GM18507 (cell line): Measurements from ENCODE around the gene AZU1.

ENCODE experiments used
- DNase-seq: peaks from one replicate; pipeline ENCODE4 v3.0.0; 2011; ENCODE audit warnings: low read depth; ENCODE audit not compliant: insufficient read length; ENCODE audit errors: extremely low spot score
- FAIRE-seq: peaks from 2 replicates; lab custom pipeline; 2011; peaks lifted over from hg19 to GRCh38; lab: Jason Lieb, UNC

Gene AZU1, protein sequence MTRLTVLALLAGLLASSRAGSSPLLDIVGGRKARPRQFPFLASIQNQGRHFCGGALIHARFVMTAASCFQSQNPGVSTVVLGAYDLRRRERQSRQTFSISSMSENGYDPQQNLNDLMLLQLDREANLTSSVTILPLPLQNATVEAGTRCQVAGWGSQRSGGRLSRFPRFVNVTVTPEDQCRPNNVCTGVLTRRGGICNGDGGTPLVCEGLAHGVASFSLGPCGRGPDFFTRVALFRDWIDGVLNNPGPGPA

GRCh38 chr19:827710-828321 lies at the start of gene AZU1:
AZU1 (plus strand) TSS chr19:827837; CDS start chr19:827847, 10 bp downstream.
- FAIRE-seq (no peak), DNase-seq (no peak)

- no peak for FAIRE-seq
- DNase-seq, result no peak
These were observed 48.6 kb upstream of the AZU1 start for GRCh38 chr19:778910-779653.

GRCh38 chr19:780935-781334 lies 46.7 kb upstream of the AZU1 start:
- DNase-seq (no peak), FAIRE-seq (no peak)

- DNase-seq (no peak), FAIRE-seq (no peak)
These were observed 45.8 kb upstream of the AZU1 start for GRCh38 chr19:781800-782184.

DNA sequence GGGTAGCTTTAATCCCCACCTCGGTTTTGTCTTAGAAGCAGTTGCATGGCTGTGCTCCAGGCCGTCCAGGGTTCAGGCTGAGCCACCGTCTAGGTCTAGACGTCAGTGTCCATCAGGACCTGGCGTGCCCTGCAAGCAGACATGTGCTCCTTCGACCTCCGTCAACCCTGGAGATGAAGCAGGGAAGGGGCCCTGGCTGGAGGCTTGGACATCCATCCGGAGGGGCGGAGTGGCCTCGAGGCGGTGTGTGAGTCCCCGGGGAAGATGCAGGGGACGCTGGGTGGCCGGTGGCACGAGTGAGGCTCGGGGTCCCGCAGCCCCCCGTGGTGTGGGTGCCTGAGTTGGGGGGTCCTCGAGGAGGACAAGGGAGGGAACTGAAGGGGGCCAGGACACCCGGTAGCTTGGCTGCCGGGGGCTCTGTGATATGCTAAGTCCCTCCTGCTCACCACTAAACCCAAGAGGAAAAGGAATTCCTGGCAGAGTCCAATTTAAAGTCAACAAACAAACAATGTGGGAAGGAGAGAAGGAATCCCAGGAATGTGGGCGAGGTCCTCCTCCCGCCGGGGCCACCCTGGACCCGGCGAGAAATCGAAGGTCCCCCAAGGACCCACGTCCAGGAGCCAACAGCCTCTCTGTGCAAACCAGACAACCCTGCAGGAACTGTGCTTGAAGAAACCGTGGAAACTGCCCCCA lies 45.3 kb upstream of the AZU1 start:
- DNase-seq (no peak), FAIRE-seq (no peak)

GRCh38 chr19:782878-783668 lies 44.6 kb upstream of the AZU1 start:
- no peak for DNase-seq
- FAIRE-seq, result no peak

- no peak for DNase-seq
- FAIRE-seq, result no peak
These were observed 43.1 kb upstream of the AZU1 start for GRCh38 chr19:784541-784940.

DNA sequence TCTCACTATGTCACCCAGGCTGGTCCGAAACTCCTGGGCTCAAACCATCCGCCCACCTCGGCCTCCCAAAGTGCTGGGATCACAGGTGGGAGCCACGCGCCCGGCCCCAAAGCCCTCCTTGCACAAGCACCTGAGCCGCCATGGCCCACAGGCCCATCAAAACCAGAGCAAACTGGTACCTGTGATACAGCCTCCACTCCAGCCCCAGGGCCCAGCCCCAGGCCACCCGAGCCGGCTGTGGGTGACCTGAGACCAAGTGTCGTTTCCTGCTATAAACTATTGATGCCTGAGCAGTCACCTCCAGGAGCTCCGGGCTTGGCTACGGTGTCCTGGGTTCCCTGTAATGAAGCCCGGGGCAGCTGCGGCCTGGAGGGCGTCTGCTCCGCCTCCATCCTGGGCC lies 40.1 kb upstream of the AZU1 start:
- no peak for FAIRE-seq
- DNase-seq, result no peak

DNA sequence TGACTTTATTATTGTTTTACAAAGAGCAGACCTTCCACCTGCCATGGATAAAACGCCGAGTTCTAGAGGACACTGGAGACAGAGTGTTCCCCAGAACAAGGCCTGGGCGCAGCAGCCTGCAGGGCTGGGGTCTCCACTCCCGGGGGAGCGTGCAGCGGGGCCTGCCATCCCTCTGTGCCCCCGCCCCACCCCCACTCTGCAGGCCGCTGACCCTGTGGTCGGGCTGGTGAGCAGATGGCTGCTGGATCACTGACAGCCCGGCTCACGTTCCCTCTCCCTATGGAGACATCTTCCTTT lies 39.0 kb upstream of the AZU1 start:
- no peak for DNase-seq
- FAIRE-seq, result no peak

- DNase-seq, result no peak
- no peak for FAIRE-seq
These were observed 38.5 kb upstream of the AZU1 start for GRCh38 chr19:788983-789700.

DNA sequence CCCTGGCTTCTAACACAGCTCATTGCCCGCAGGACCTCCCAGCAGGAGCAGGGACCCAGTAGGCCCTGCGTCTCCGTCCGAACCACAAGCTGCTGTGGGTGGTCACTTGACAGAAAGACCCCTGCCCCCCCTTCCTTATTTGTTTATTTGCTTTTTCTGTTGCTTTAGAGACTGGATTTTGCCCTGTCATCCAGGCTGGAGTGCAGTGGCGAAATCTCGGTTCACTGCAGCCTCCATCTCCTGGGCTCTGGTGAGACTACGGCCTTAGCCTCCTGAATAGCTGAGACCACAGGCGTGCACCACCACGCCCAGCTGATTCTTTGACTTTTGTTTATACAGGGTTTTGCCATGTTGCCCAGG lies 38.0 kb upstream of the AZU1 start:
- DNase-seq, result no peak
- no peak for FAIRE-seq

GRCh38 chr19:791007-791566 lies 36.5 kb upstream of the AZU1 start:
- no peak for FAIRE-seq

GRCh38 chr19:791567-792305 lies 35.9 kb upstream of the AZU1 start:
- no peak for DNase-seq
- FAIRE-seq, result no peak

More at GRCh38 chr19:791007-791566, 36.5 kb upstream of the AZU1 start:
- no peak for DNase-seq

- DNase-seq (no peak), FAIRE-seq (no peak)
These were observed 35.2 kb upstream of the AZU1 start for GRCh38 chr19:792306-792885.

DNA sequence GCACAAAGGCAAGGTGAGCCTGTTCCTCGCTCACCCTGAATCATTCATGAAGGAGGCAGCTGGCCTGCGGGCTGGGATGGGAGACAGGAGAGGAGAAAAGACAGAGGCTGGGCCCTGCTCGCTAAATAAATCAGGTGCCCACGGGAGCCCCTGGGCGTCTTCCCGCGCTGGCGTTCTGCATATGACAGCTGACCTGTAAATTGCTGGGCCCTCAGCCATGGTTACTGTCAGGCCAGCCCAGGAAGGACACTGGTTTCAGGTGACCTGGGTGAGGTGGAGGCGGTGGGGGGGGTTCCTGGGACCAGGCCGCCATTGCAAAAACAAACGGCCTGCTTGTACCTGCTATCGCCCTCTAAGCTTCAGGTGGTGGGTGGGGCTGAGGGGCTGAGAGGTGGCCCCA lies 33.8 kb upstream of the AZU1 start:
- FAIRE-seq (no peak), DNase-seq (no peak)

- no peak for FAIRE-seq
- no peak for DNase-seq
These were observed 32.5 kb upstream of the AZU1 start for GRCh38 chr19:795073-795611.

DNA sequence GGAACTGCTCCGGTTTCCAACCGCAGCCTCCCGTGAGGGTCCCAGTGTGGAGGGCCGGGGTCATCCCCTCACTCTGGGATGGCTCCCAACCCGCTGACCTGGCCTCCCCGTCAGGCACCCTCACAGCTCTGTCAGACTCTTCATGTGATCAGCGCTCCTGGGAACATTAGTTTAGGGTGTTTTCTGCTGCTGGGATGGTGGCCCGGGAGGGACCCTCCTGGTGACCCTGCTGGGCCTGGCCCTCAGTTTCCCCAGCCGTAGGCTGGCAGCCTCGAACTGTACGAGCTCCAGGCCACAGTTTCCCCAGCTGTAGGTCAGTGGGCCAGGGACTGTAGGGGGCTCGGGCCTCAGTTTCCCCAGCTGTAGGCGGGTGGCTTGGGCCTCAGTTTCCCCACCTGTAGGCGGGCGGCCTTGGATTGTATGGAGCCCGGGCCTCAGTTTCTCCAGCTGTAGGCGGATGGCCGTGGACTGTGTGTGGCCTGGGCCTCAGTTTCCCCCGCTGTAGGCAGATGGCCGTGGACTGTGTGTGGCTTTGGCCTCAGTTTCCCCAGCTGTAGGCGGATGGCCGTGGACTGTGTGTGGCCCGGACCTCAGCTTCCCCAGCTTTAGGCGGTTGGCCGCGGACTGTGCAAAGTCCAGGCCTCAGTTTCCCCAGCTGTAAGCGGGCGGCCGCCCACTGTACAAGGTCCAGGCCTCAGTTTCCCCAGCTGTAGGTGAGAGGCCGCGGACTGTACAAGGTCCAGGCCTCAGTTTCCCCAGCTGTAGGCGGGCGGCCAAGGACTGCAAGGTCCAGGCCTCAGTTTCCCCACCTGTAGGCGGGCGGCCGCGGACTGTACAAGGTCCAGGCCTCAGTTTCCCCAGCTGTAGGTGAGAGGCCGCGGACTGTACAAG lies 31.7 kb upstream of the AZU1 start:
- FAIRE-seq, result no peak
- DNase-seq, result no peak
